GM23338 (cell line): ENCODE measurements around the gene WDR91. TPM values are rescaled to one million over a fixed set of nuclear protein-coding genes. Genes with fewer than 3 reads are reported as not detected.

Experiments
- ATAC-seq: fragments of 200-7000 bp; cut with Tn5 transposase; 3 replicates; pipeline ENCODE4 v1.9.1; 2020
- DNase-seq: peaks from one replicate; pipeline ENCODE4 v3.0.0-alpha.2; 2015; ENCODE audit warnings: low spot score
- H2AFZ ChIP-seq: fragments of 200-600 bp; sonication (generic); 2 replicates; pipeline ENCODE4 v1.8.0; 2016; ENCODE audit warnings: antibody characterized with exemption, mild to moderate bottlenecking, moderate library complexity
- H3F3A ChIP-seq: fragments of 200-600 bp; sonication (generic); replicated peaks from 2 replicates; pipeline ENCODE4 v1.8.0; 2017; ENCODE audit warnings: antibody characterized with exemption, mixed run types, low read depth
- H3K27ac ChIP-seq: fragments of 200-600 bp; sonication (generic); 2 replicates; pipeline ENCODE4 v1.6.1; 2016; ENCODE audit warnings: low read depth
- H3K27me3 ChIP-seq: fragments of 200-600 bp; sonication (generic); 2 replicates; pipeline ENCODE4 v1.8.0; 2016; ENCODE audit warnings: mild to moderate bottlenecking, mixed run types, moderate library complexity; ENCODE audit not compliant: insufficient read depth
- H3K36me3 ChIP-seq: fragments of 200-600 bp; sonication (generic); 2 replicates; pipeline ENCODE4 v1.8.0; 2016; ENCODE audit warnings: mild to moderate bottlenecking; ENCODE audit not compliant: insufficient read depth
- H3K4me1 ChIP-seq: fragments of 200-600 bp; sonication (generic); 2 replicates; pipeline ENCODE4 v1.8.0; 2016; ENCODE audit warnings: mild to moderate bottlenecking, moderate library complexity; ENCODE audit not compliant: insufficient read depth
- H3K4me2 ChIP-seq: fragments of 200-600 bp; sonication (generic); 2 replicates; pipeline ENCODE4 v1.7.1; 2017; ENCODE audit warnings: mixed run types
- H3K4me3 ChIP-seq: fragments of 200-600 bp; sonication (generic); 2 replicates; pipeline ENCODE4 v1.6.1; 2016; ENCODE audit warnings: mixed run types
- H3K79me2 ChIP-seq: fragments of 200-600 bp; sonication (generic); replicated peaks from 2 replicates; pipeline ENCODE4 v1.8.0; 2017; ENCODE audit warnings: mild to moderate bottlenecking; ENCODE audit not compliant: insufficient read depth
- H3K9me2 ChIP-seq: fragments of 200-600 bp; sonication (generic); 2 replicates; pipeline ENCODE4 v1.8.0; 2017; ENCODE audit not compliant: insufficient read depth
- H4K20me1 ChIP-seq: fragments of 200-600 bp; sonication (generic); replicated peaks from 2 replicates; pipeline ENCODE4 v1.8.0; 2017; ENCODE audit warnings: mild to moderate bottlenecking; ENCODE audit not compliant: insufficient read depth
- H3K27ac Mint-ChIP-seq: 2 replicates; pipeline ENCODE4 v1.8.0; 2020; ENCODE audit warnings: inconsistent platforms, mild to moderate bottlenecking, moderate library complexity, mixed read lengths
- H3K27me3 Mint-ChIP-seq: 3 replicates; pipeline ENCODE4 v1.8.0; 2022; ENCODE audit warnings: low read depth, mild to moderate bottlenecking, moderate library complexity, mixed read lengths, inconsistent platforms; ENCODE audit not compliant: insufficient read depth, poor library complexity
- H3K36me3 Mint-ChIP-seq: 3 replicates; pipeline ENCODE4 v1.8.0; 2021; ENCODE audit warnings: low read depth, mild to moderate bottlenecking, inconsistent platforms, moderate library complexity, mixed read lengths
- H3K4me1 Mint-ChIP-seq: 3 replicates; pipeline ENCODE4 v1.8.0; 2020; ENCODE audit warnings: mild to moderate bottlenecking, inconsistent platforms, mixed read lengths
- H3K4me3 Mint-ChIP-seq: 3 replicates; pipeline ENCODE4 v1.8.0; 2021; ENCODE audit warnings: moderate library complexity, mild to moderate bottlenecking, inconsistent platforms, mixed read lengths
- H3K9me3 Mint-ChIP-seq: 3 replicates; pipeline ENCODE4 v1.8.0; 2020; ENCODE audit warnings: moderate library complexity, mild to moderate bottlenecking, inconsistent platforms, mixed read lengths
- CREB1 ChIP-seq: fragments of 250-450 bp; sonication (Bioruptor Pico); IDR thresholded peaks from 2 replicates; pipeline ENCODE4 v1.5.0; 2020; ENCODE audit warnings: low read depth, mild to moderate bottlenecking, moderate library complexity
- EZH2 ChIP-seq: fragments of 200-600 bp; sonication (generic); IDR thresholded peaks from one replicate; pipeline ENCODE4 v1.8.0; 2017; ENCODE audit warnings: antibody characterized with exemption, mild to moderate bottlenecking, low read depth; ENCODE audit not compliant: unreplicated experiment
- EZH2phosphoT487 ChIP-seq: fragments of 200-600 bp; sonication (generic); IDR thresholded peaks from one replicate; pipeline ENCODE4 v1.8.1; 2018; ENCODE audit warnings: antibody characterized with exemption; ENCODE audit not compliant: unreplicated experiment
- JUNB ChIP-seq: IDR thresholded peaks from one replicate; pipeline ENCODE4 v1.6.1; 2016; ENCODE audit warnings: antibody characterized with exemption; ENCODE audit not compliant: unreplicated experiment
- POLR2AphosphoS5 ChIP-seq: IDR thresholded peaks from 2 replicates; pipeline ENCODE4 v1.6.1; 2016; ENCODE audit warnings: antibody characterized with exemption, low read depth
- STAT1 ChIP-seq: IDR thresholded peaks from one replicate; pipeline ENCODE4 v1.6.1; 2016; ENCODE audit warnings: antibody characterized with exemption; ENCODE audit not compliant: unreplicated experiment
- ZNF114 ChIP-seq: fragments of 250-450 bp; sonication (Bioruptor Pico); IDR thresholded peaks from 2 replicates; pipeline ENCODE4 v1.5.0; 2020; ENCODE audit warnings: mild to moderate bottlenecking, moderate library complexity
- ZNF331 ChIP-seq: fragments of 250-450 bp; sonication (Bioruptor Pico); IDR thresholded peaks from 2 replicates; pipeline ENCODE4 v1.5.0; 2020; ENCODE audit warnings: low read depth, mild to moderate bottlenecking, moderate library complexity
- polyA plus RNA-seq: library from polyadenylated mRNA; unstranded; fragments of >200 nt; fragmentation: Nextera tagmentation; extraction: Ambion mirVana; gene quantifications from 2 replicates; pipeline ENCODE4 v1.2.1, GENCODE V29; 2016
- total RNA-seq: library from RNA; depleted of rRNA; stranded (reverse); fragments of >200 nt; shearing (Covaris generic); gene quantifications from 2 replicates; pipeline ENCODE4 v1.2.3, GENCODE V29; 2014
- TF ChIP-seq, protein P1 (sequence below): fragments of 250-450 bp; sonication (Bioruptor Pico); IDR thresholded peaks from 2 replicates; pipeline ENCODE4 v1.5.0; 2020; ENCODE audit warnings: mild to moderate bottlenecking, moderate library complexity
- TF ChIP-seq, protein P2 (sequence below), 2 experiments: fragments of 200-600 bp in 1 of 2; sonication (generic) in 1 of 2; conservative IDR thresholded peaks; 2 replicates each; pipeline versions ENCODE4 v1.5.1 to v1.6.1; 2016 to 2017; ENCODE audit warnings: antibody characterized with exemption in 2 of 2, low read depth in 2 of 2, mild to moderate bottlenecking in 2 of 2, moderate library complexity in 1 of 2
- TF ChIP-seq, protein P3 (sequence below): IDR thresholded peaks from one replicate; pipeline ENCODE4 v1.6.1; 2018; ENCODE audit warnings: antibody characterized with exemption; ENCODE audit not compliant: unreplicated experiment

The WDR91 gene
- total and polyA plus RNA-seq, 2 experiments from 2014 or later, result 5.8 to 32.6 TPM

DNA sequence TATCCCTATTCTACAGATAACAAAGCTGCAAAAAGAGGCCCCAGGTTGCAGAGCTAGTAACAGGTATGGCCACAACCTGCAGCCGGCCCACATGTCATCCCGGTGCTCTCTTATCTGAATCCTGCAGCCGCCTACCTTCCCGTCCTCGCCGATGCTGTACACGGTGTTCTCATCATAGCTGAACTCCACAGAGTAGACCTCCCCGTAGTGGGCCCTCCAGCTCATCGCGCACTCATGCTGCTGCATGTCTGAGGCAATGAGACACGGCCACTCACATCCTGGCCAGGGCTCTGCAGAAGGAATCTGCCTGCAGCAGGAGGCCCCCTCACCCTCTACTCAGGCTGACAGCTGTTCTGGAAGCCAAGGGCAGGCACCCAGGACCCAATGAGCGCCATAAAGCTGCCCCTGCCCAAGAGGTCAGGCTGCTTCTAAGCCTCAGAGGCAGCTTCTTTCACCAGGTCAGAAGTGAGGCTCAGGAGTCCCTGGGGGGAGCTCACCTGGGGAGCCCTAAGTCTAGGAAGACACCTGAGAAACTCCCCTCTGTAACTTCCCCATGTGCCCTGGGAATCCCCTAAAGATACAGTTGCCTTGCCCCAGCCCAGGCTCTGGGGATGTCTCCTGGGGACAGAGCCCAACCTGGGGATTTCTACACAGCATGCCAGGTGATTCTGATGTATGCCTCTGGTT, 22.9 kb downstream of the WDR91 start:
- H3K4me1 ChIP-seq, result no peaks in the 10 kb centered on the region
- no peaks in the 10 kb centered on the region; the same call in 1 of the 2 replicates for H4K20me1 ChIP-seq
- H2AFZ ChIP-seq, result no peak overlapping the region
- H3K9me2 ChIP-seq, result no peaks in the 10 kb centered on the region
- Mint-ChIP-seq H3K27me3 (peaks cover 7% of the 10 kb centered on the region), H3K9me3 (no peaks in the 10 kb centered on the region), H3K27ac (no peak overlapping the region), H3K4me1 (no peaks in the 10 kb centered on the region), H3K36me3 (peaks cover 30% of the 10 kb centered on the region), H3K4me3 (no peak overlapping the region)
- H3K4me3 ChIP-seq, result no peak overlapping the region
- H3K79me2 ChIP-seq, result no peaks in the 10 kb centered on the region
- ATAC-seq (no peak), DNase-seq (no peak)
- H3K36me3 ChIP-seq, result 0 out of 2 replicates have a peak, but pooled peaks cover 2% of the 10 kb centered on the region
- H3F3A ChIP-seq, result no peaks in the 10 kb centered on the region
- H3K27ac ChIP-seq, result no peak overlapping the region
- no peak overlapping the region for H3K4me2 ChIP-seq
- TF ChIP-seq CREB1 (CRISPR knock-in tag) (no peak), STAT1 (no peak), ZNF331 (CRISPR knock-in tag) (no peak), EZH2phosphoT487 (no peak), EZH2 (no peak), JUNB (no peak), POLR2AphosphoS5 (no peak), ZNF114 (CRISPR knock-in tag) (no peak)
- TF ChIP-seq, protein P1, sequence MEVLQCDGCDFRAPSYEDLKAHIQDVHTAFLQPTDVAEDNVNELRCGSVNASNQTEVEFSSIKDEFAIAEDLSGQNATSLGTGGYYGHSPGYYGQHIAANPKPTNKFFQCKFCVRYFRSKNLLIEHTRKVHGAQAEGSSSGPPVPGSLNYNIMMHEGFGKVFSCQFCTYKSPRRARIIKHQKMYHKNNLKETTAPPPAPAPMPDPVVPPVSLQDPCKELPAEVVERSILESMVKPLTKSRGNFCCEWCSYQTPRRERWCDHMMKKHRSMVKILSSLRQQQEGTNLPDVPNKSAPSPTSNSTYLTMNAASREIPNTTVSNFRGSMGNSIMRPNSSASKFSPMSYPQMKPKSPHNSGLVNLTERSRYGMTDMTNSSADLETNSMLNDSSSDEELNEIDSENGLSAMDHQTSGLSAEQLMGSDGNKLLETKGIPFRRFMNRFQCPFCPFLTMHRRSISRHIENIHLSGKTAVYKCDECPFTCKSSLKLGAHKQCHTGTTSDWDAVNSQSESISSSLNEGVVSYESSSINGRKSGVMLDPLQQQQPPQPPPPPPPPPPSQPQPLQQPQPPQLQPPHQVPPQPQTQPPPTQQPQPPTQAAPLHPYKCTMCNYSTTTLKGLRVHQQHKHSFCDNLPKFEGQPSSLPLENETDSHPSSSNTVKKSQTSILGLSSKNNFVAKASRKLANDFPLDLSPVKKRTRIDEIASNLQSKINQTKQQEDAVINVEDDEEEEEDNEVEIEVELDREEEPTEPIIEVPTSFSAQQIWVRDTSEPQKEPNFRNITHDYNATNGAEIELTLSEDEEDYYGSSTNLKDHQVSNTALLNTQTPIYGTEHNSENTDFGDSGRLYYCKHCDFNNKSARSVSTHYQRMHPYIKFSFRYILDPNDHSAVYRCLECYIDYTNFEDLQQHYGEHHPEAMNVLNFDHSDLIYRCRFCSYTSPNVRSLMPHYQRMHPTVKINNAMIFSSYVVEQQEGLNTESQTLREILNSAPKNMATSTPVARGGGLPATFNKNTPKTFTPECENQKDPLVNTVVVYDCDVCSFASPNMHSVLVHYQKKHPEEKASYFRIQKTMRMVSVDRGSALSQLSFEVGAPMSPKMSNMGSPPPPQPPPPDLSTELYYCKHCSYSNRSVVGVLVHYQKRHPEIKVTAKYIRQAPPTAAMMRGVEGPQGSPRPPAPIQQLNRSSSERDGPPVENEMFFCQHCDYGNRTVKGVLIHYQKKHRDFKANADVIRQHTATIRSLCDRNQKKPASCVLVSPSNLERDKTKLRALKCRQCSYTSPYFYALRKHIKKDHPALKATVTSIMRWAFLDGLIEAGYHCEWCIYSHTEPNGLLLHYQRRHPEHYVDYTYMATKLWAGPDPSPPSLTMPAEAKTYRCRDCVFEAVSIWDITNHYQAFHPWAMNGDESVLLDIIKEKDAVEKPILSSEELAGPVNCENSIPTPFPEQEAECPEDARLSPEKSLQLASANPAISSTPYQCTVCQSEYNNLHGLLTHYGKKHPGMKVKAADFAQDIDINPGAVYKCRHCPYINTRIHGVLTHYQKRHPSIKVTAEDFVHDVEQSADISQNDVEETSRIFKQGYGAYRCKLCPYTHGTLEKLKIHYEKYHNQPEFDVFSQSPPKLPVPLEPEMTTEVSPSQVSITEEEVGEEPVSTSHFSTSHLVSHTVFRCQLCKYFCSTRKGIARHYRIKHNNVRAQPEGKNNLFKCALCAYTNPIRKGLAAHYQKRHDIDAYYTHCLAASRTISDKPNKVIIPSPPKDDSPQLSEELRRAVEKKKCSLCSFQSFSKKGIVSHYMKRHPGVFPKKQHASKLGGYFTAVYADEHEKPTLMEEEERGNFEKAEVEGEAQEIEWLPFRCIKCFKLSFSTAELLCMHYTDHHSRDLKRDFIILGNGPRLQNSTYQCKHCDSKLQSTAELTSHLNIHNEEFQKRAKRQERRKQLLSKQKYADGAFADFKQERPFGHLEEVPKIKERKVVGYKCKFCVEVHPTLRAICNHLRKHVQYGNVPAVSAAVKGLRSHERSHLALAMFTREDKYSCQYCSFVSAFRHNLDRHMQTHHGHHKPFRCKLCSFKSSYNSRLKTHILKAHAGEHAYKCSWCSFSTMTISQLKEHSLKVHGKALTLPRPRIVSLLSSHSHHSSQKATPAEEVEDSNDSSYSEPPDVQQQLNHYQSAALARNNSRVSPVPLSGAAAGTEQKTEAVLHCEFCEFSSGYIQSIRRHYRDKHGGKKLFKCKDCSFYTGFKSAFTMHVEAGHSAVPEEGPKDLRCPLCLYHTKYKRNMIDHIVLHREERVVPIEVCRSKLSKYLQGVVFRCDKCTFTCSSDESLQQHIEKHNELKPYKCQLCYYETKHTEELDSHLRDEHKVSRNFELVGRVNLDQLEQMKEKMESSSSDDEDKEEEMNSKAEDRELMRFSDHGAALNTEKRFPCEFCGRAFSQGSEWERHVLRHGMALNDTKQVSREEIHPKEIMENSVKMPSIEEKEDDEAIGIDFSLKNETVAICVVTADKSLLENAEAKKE, result no peak
- TF ChIP-seq, protein P2, sequence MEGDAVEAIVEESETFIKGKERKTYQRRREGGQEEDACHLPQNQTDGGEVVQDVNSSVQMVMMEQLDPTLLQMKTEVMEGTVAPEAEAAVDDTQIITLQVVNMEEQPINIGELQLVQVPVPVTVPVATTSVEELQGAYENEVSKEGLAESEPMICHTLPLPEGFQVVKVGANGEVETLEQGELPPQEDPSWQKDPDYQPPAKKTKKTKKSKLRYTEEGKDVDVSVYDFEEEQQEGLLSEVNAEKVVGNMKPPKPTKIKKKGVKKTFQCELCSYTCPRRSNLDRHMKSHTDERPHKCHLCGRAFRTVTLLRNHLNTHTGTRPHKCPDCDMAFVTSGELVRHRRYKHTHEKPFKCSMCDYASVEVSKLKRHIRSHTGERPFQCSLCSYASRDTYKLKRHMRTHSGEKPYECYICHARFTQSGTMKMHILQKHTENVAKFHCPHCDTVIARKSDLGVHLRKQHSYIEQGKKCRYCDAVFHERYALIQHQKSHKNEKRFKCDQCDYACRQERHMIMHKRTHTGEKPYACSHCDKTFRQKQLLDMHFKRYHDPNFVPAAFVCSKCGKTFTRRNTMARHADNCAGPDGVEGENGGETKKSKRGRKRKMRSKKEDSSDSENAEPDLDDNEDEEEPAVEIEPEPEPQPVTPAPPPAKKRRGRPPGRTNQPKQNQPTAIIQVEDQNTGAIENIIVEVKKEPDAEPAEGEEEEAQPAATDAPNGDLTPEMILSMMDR (conservative IDR thresholded peaks at IDR 0.05; ENCODE audit: low read depth in 2 of 2), result no peak
- TF ChIP-seq, protein P3, sequence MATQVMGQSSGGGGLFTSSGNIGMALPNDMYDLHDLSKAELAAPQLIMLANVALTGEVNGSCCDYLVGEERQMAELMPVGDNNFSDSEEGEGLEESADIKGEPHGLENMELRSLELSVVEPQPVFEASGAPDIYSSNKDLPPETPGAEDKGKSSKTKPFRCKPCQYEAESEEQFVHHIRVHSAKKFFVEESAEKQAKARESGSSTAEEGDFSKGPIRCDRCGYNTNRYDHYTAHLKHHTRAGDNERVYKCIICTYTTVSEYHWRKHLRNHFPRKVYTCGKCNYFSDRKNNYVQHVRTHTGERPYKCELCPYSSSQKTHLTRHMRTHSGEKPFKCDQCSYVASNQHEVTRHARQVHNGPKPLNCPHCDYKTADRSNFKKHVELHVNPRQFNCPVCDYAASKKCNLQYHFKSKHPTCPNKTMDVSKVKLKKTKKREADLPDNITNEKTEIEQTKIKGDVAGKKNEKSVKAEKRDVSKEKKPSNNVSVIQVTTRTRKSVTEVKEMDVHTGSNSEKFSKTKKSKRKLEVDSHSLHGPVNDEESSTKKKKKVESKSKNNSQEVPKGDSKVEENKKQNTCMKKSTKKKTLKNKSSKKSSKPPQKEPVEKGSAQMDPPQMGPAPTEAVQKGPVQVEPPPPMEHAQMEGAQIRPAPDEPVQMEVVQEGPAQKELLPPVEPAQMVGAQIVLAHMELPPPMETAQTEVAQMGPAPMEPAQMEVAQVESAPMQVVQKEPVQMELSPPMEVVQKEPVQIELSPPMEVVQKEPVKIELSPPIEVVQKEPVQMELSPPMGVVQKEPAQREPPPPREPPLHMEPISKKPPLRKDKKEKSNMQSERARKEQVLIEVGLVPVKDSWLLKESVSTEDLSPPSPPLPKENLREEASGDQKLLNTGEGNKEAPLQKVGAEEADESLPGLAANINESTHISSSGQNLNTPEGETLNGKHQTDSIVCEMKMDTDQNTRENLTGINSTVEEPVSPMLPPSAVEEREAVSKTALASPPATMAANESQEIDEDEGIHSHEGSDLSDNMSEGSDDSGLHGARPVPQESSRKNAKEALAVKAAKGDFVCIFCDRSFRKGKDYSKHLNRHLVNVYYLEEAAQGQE, result no peak
- no peaks in the 10 kb centered on the region for H3K27me3 ChIP-seq
